ENCODE measurements around the gene BABAM2.

Gene BABAM2

DNA sequence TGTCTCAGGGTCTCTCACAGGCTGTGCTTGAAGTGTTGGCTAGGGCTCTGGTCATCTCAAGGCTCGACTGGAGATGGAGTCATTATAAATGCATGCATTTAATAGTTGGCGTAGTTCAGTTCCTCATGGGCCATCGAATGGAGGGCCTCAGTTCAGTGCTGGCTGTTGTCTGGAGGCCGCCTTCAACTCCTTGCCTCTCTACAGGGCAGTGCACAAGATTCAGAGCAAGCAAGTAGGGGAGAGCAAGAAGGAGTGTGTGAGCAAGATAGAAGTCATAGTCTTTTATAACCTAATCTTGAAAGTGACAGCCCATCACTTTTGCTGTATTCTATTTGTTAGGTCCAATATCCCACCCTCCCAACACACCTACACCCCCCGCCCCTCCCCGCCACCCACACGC lies 137.5 kb downstream of the BABAM2 start:
- DNase-seq (ENCODE audit: low read depth, low spot score) = no peak

- DNase-seq (ENCODE audit: low read depth, low spot score) = no peak
Measured at GRCh38 chr2:28030600-28030999, 140.1 kb downstream of the BABAM2 start.

DNA sequence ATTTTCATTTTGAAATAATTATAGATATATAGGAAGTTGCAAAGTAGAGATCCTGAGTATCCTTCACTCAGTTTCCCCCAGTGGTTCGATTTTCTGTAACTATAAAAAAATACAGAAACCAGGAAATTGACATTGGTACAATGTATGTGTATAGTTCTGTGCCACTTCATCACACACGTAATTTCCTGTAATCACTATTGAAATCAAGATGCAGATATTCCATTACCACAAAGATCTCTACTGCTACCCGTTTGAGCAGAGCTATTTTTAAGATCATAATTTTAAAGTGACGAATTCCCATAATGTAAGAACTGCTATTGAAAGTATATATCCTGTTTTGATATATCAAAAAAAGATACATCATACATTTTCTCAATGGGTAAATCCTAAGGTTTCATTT lies 142.3 kb downstream of the BABAM2 start:
- no peak for DNase-seq (ENCODE audit: low read depth, low spot score)

GRCh38 chr2:28034696-28035095 lies 144.2 kb downstream of the BABAM2 start:
- DNase-seq (ENCODE audit: low read depth, low spot score) = no peak

DNA sequence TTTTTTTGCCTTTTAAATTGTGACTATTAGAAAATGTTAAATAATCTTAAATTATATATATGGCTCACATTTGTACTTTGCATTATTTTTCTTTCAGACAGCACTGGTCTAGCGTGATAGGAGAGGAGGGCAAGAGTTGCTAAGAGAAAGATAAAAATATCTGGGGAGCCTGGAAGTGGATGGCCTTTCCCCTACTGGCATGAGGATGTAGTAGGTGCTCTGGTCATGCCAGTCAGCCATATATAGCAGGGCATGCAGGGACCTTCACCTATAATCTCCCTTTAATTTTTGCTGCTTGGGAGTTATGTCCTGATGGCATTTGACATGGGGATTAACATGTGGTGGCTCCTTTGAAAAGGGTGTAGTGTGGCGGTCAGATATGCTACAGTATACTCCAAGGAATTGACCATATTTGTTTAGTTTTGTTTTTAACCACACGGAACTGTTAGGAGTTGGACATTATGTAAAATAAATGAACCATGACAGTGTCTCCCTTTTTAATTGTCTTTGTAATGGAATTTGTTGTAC lies 144.7 kb downstream of the BABAM2 start:
- DNase-seq (ENCODE audit: low read depth, low spot score) = no peak

GRCh38 chr2:28035816-28036215 lies 145.3 kb downstream of the BABAM2 start:
- no peak for DNase-seq (ENCODE audit: low read depth, low spot score)

DNA sequence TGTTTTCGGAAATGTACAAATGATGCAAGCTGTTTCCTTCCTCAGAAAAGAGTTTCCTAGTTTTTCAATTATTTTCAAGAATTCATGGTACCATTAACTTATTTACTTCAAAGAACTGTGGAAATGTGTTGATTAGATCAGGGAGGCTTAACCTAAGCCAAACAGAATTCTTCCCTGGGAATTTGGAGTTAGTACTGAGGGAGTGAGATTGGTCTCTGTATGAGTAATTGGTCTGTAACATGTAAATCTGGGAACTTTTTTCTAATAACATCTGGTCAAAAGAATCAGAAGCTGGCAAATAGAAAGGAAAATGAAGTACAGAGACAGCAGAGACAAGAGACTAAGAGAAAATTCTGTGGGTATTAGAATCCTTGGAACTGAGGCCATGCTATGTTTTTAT lies 145.8 kb downstream of the BABAM2 start:
- DNase-seq (ENCODE audit: low read depth, low spot score) = no peak

- DNase-seq (ENCODE audit: low read depth, low spot score) = no peak
Measured at GRCh38 chr2:28038722-28039121, 148.2 kb downstream of the BABAM2 start.

GRCh38 chr2:28045676-28046351 lies 155.3 kb downstream of the BABAM2 start:
- no peak for DNase-seq (ENCODE audit: low read depth, low spot score)

GRCh38 chr2:28046921-28047320 lies 156.4 kb downstream of the BABAM2 start:
- DNase-seq (ENCODE audit: low read depth, low spot score) = no peak

DNA sequence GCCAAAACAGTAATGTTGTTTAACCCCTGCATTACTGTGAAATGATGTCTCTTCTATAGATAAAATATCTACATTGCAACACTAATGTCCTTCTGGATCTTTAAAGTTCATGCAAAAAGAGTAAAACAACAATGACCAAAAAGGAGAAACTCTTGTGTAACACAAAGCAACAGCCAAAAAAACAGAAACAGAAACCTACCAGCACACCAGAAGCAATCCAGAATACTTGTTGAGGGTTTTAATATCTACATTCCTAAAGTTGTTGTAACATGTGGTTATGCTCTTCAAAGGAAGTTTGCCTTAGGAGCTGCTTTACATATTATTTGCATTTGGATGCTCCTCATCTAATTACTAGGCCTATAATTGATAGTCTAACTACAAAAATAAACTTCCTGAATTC lies 157.2 kb downstream of the BABAM2 start:
- no peak for DNase-seq (ENCODE audit: low read depth, low spot score)

DNA sequence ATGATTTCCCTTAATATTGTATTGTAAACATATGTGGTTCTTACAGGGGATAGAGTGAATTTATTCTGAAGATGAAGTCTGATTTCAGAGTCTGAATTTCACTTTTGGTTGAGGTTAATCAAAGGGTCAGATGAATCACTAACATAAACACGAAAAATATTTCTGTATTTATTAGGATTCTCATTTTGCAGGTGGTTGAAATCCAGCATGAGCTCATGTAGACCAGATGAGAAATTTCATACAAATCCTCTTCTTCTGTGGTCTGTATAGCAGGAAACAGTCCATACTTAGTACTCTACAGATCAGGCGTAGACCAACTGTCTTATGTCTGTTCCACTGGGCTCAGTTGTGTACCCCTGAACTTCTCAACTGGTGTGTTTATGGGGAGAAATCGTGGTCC lies 157.8 kb downstream of the BABAM2 start:
- DNase-seq (ENCODE audit: low read depth, low spot score) = no peak

- DNase-seq (ENCODE audit: low read depth, low spot score) = no peak
Measured at GRCh38 chr2:28049416-28049815, 158.9 kb downstream of the BABAM2 start.

DNA sequence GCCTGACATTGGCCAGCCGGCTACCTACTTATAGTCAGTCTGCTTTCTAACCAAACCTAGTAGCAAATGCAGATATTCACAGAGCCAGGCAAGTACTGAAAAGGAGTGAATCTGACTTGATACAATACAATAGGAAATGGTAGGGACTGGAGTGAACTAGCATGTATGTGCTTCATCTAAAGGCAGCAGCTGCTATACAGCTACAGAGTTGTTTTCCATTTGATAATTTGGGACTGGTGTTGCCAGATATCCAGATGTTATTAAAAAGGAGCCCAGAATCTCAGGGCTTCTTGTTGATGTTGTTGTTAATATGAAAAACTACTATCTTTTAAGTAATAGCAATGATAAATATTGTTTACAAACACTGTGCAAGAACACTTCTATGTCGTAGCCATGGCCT lies 159.4 kb downstream of the BABAM2 start:
- DNase-seq (ENCODE audit: low read depth, low spot score) = no peak

DNA sequence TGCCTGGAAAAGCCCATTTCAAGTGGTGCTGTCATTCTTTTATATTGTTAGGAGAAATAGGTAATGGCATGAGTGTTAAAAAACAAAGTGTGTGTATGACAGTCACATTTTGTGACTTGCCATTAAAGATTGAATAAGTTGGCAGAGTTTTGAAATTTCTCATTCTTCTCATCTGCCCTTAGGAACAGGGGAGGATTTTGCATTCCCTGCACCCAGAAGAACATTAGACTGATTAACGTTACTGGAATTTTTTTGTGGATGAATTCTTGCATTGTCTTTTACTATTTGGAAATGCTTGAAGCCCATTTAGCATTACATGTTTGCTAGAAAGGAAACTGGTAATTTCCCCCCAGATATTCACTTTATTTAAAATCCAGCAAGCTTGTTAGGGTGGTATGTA lies 162.2 kb downstream of the BABAM2 start:
- no peak for DNase-seq (ENCODE audit: low read depth, low spot score)

DNA sequence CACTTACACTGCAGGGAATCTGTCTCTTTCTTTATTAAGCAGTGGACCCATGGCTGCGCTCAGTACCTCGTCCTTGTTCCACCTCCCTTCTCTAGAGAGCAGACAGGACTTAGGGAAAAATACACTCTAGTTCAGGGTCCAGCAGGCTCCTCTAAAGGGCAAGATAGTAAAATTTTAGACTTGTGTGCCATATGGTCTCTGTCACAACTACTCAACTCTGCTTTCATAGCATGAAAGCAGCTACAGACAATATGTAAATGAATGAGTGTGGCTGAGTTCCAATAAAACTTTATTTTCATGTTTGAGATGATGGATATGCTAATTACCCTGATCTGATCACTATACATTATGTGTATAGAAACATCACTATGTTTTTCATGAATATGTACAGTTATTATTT lies 163.1 kb downstream of the BABAM2 start:
- DNase-seq (ENCODE audit: low read depth, low spot score) = no peak

GRCh38 chr2:28054916-28055315 lies 164.4 kb downstream of the BABAM2 start:
- no peak for DNase-seq (ENCODE audit: low read depth, low spot score)

DNA sequence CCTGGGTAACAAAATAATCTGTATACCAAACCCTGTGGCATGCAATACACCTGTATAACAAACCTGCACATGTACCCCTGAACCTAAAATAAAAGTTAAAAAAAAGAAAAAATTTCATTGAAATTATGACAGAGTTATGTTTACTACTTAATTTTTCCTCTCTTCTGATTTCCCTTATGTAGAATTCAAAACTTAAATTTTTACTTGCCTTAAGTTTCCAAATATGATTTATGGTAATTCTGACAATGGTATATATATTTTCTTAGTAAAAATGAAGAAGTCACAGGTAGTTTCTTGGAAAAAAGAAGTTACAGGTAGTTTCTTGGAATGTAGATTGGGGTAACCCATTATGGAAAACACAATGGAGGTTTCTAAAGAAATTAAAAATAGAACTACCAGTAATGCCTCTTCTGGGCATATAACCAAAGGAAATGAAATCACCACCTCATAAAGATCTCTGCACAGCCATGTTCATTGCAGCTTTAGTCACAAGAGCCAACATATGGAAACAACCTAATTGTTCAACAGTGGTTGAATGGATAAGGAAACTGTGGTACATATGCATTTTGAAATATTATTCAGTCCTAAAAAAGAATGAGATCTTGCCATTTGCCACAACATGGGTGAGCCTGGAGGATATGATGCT lies 164.9 kb downstream of the BABAM2 start:
- DNase-seq (ENCODE audit: low read depth, low spot score) = no peak

DNA sequence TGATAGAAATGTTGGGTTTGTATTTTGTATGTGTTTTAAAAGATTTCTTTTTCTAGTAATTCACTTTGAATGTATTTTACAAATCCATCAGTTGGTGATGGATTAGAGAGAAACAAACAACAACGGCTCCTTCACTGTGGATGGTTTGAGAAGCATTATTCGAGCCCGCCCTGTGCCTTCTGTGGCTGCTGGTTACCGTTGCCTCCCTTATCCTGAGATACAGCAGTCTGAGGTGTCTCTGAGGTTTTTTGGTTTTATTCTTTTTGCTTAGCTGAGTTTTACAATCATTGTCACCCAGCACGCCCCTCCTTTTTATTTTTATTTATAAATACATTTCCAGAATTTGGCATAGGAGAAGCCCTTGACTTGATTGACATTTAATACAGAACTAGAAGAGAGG lies 168.3 kb downstream of the BABAM2 start:
- no peak for DNase-seq (ENCODE audit: low read depth, low spot score)

GRCh38 chr2:28062867-28063266 lies 172.3 kb downstream of the BABAM2 start:
- DNase-seq (ENCODE audit: low read depth, low spot score) = no peak

- no peak for DNase-seq (ENCODE audit: low read depth, low spot score)
Measured at GRCh38 chr2:28063492-28063962, 173.0 kb downstream of the BABAM2 start.

DNA sequence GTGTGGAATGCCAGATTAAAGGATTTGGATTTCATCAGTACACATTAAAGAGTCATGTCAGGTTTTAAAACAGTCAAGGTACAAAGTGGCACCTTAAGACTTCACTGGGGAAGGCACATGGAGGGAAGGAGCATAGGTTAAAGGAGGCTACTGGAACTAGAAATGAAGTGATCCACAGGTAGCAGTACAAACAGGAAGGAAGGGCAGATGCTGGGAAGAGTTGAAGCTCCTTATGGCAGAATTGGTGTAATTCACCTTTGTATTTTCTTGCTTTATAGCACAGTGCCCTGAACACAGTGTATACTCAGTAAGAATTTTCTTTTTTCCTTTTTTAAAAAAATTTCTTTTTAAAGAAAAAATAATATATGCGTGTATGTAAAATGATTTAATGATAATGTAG lies 177.1 kb downstream of the BABAM2 start:
- no peak for DNase-seq (ENCODE audit: low read depth, low spot score)

DNA sequence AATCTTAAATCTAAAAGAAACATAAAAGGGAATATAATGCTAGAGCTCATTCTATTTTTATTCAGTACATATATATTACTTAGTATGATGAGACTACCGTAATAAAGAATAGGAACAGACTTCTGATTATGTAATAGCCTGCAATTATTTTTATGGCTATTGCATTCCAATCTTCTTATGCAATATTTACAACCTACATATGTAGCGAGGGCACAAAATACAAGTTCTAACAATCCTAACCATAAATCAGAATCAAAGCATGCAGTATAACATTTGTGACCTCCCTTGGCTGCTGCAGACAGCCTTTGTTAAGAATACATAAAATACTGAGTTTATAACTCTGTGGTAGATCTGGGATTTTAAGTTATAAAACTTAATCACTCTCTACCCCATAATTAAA lies 177.6 kb downstream of the BABAM2 start:
- DNase-seq (ENCODE audit: low read depth, low spot score) = no peak
